ENCODE data around the gene OR1S2.
"Not testable (repeated sequence)": the region's sequence is repeated elsewhere in the genome, so short reads cannot be mapped to it uniquely, and the experiment has no call there.

Gene OR1S2

GRCh38 chr11:58204042-58204441, at the start of gene OR1S2:
Gene OR1S2, minus strand, starts transcription at chr11:58204142. Its CDS starts 0 bp downstream, at chr11:58204142.
- DNase-seq (ENCODE audit: low spot score): no peak

- no peak for DNase-seq (ENCODE audit: low spot score)
These were observed 40.0 kb upstream of the OR1S2 start for GRCh38 chr11:58243954-58244353.

GRCh38 chr11:58227956-58228615, 24.1 kb upstream of the OR1S2 start:
- no peak for DNase-seq (ENCODE audit: low spot score)

GRCh38 chr11:58222721-58223120, 18.8 kb upstream of the OR1S2 start:
- no peak for DNase-seq (ENCODE audit: low spot score)

- DNase-seq (ENCODE audit: low spot score): no peak
These were observed 12.5 kb upstream of the OR1S2 start for GRCh38 chr11:58216476-58216875.

- not testable (repeated sequence) for DNase-seq (ENCODE audit: low spot score)
These were observed 8.5 kb upstream of the OR1S2 start, which contains the start of gene OR1S1 for GRCh38 chr11:58212420-58212819. Gene OR1S1, plus strand, starts transcription at chr11:58212720.

GRCh38 chr11:58199271-58199670, 4.7 kb downstream of the OR1S2 start:
- no peak for DNase-seq (ENCODE audit: low spot score)

GRCh38 chr11:58195939-58196338, 8.0 kb downstream of the OR1S2 start:
- DNase-seq (ENCODE audit: low spot score): no peak

GRCh38 chr11:58193391-58193790, 10.6 kb downstream of the OR1S2 start:
- DNase-seq (ENCODE audit: low spot score): no peak

- DNase-seq (ENCODE audit: low spot score): no peak
These were observed 11.7 kb downstream of the OR1S2 start for GRCh38 chr11:58192229-58192628.

- DNase-seq (ENCODE audit: low spot score): no peak
These were observed 15.2 kb downstream of the OR1S2 start, which contains the start of gene OR9Q2 for GRCh38 chr11:58188770-58189169. Gene OR9Q2, plus strand, starts transcription at chr11:58189070. Its CDS starts 1,421 bp downstream, at chr11:58190491.

- DNase-seq (ENCODE audit: low spot score): no peak
These were observed 17.0 kb downstream of the OR1S2 start for GRCh38 chr11:58186938-58187337.

- DNase-seq (ENCODE audit: low spot score): no peak
These were observed 24.3 kb downstream of the OR1S2 start for GRCh38 chr11:58179648-58180047.

- no peak for DNase-seq (ENCODE audit: low spot score)
These were observed 25.5 kb downstream of the OR1S2 start for GRCh38 chr11:58178444-58178843.

GRCh38 chr11:58177409-58178054, 26.4 kb downstream of the OR1S2 start:
- DNase-seq (ENCODE audit: low spot score): no peak

- DNase-seq (ENCODE audit: low spot score): no peak
These were observed 38.3 kb downstream of the OR1S2 start for GRCh38 chr11:58165504-58166106.

GRCh38 chr11:58164990-58165389, 39.0 kb downstream of the OR1S2 start:
- DNase-seq (ENCODE audit: low spot score): no peak

- DNase-seq (ENCODE audit: low spot score): no peak
These were observed 39.6 kb downstream of the OR1S2 start for GRCh38 chr11:58164389-58164788.

Data from CD4-positive, alpha-beta T cell treated with Interleukin-15 for 4 hours (primary cell).